Activated CD8-positive, alpha-beta memory T cell treated with anti-CD3 and anti-CD28 coated beads, Interleukin-2, amount 50 U/mL, for 4 hours (primary cell): Measurements from ENCODE around the gene HAND1.
"Not testable (repeated sequence)": the region's sequence is repeated elsewhere in the genome, so short reads cannot be mapped to it uniquely, and the experiment has no call there.

ENCODE experiments used
- DNase-seq: peaks from one replicate; pipeline ENCODE4 v3.0.0-alpha.2; 2020

The HAND1 gene

DNA sequence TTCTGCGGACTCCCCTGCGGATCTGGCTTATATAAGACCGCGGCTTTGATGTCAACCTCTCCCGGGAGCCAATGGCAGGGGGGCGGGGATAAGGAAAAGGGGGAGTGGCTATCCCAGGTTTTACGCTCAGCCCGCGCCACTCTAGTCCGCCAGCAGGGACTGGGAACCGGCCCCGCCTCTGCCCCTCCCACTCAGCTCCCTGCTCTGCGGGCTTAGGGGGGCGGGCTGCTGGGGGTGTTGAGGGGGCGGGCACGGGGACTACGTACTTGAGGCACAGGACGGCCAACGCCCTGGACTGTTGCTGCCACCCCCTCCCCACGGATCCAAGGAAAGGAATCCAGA is at the start of gene HAND1:
Gene HAND1, minus strand, starts transcription at position 4 of the 342 bp plus-strand sequence. CDS start 219 bp downstream, outside the sequence.
- DNase-seq: no peak

DNA sequence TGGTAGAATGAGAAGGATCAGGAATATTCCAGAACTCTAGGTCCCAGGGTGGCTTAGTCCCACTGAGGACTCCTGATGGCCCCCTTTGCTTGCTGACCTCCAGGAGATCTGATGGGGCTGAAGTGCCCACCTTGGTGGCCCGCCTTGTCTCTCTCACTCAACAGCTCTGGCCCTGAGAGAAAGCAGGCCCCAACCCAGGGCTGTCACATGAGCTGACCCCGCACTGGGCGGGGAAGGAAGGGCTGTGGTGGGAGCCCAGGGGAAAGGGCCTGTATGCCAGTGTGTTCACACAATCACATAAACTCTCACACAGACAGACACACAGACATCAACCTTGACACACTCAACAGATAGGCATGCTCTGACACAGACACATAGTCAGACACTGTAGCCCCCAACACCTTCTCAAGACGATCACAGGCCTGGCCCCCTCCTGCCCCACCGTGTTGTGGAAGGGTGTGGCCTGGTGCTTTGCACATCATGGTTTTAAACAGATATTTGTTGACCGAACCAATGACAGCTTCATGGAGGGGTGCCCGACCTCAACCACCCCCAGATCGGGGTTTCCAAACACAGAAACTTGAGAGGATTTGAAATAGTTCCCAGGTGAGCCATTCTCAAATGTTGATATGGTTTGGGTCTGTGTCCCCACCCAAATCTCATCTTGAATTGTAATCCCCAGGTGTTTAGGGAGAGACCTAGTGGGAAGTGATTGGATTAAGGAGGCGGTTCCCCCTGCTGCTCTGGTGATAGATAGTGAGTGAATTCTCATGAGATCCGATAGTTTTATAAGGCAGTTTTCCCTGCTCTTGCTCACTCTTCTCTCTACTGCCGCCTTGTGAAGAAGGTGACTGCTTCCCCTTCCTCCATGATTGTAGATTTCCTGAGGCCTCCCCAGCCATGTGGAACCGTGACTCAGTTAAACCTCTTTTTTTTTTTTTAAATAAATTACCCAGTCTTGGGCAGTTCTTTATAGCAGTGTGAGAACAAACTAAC is 48.5 kb upstream of the HAND1 start:
- no peak for DNase-seq

DNA sequence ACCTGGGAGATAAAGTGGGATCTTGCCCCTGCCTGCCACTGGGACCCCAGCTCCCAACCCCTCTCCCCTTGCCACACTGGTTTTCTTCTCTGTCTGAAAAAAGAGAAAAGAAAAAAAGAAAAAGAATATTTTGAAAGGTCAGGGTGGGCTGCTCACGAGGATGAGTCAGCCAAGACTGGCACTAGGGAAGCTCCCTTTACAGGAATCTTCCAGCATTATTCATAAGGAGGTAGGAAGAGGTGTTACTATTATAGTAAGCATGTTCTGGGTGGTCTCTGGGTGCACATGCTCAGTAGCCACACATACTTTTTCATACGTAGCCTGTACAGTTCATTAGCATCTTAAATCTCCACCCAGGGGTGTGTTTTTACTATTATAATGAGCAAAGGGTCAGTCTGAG is 46.8 kb upstream of the HAND1 start:
- DNase-seq: no peak

DNA sequence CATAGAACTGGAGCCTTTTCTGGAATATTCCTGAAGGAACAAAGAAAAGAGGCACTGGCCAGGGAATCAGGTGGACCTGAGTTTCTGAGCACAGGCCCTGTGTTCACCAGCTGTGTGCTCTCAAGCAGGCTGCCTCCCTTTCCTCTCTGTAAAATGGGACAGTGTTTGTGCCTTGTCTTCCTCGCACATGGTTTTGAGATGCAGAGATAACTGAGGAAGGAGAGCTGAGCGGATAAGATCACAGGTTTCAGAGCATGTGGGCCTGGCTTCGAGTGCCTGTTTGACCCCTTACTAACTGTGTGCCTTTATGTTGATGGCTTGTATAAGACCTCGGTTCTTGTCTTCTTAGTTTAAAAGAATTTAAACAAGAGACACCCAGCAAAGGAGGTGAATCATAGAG is 46.2 kb upstream of the HAND1 start:
- no peak for DNase-seq

DNA sequence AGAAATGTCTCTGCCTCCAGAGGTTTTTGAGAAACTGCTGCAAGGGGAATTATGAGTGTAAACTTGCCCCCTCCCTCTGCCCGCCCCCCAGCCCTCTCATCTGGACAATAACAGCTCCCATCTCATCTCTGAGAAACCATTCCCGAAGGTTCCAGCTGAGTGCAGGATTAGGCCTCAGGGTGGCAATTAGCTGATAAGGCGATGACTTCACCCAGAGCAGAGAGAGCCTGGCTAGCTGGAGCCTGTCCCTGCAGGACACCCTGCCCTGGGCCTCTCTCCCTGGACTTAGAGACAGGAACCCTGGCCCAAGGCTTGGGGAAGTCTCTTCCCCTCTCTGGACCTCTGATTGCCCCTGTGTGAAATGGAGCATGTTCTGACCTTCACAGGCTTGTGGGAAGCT is 45.7 kb upstream of the HAND1 start:
- DNase-seq: no peak

DNA sequence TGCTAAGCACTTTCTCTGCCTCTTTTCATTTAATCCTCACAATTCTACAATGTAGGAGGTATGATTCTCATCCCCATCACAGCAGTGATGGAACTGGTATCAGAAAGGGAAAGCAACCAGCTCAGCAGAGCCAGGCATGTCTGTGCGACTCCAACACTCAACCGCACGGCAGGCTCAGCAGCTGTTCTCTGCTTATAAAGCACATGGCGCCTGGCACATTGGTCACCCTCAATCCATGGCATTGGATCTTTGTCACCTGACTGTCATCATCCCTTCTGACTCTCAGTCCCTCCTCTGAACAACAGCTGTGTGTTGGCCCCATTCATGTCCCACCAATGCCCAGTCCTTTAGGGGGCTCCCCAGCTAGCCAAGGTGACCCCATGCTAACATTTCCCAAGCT is 45.1 kb upstream of the HAND1 start:
- DNase-seq: no peak

DNA sequence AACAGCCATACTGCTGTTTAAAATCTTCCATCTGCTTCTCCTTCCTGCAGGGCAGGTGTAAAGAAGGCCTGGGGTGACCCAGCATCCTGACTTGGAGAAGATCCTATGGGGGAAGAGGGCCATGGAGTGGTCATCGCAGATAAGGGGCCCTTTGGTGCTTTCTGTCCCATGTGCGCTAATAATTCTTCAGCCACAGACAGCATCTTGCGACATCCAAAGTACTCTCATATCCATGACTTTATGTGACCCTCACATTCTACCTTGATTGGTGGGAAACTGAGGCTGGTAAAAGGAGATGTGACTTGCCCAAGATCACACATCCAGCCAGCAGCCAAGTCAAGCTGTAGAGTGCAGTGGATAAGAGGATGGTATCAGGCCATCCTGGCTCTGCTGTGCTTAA is 44.3 kb upstream of the HAND1 start:
- no peak for DNase-seq

DNA sequence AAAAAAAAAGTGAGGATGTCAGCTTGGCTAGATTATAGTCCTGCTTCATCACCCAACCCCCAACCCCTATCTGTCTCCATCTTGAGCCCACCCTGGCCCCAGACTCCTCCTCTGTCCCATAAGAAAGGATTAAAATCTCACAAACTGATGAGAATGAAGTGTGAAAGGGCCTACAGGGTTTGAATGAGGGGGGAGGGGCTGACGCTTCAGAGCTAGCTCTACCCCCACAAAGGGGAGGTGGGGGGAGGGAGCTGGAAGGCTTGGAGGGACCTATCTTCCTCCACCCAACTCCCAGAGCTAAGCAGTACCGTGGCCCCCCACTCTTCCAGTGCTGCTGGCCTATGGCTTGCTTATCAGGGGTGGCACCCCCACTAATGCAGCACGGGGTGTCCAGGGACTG is 43.7 kb upstream of the HAND1 start:
- no peak for DNase-seq

DNA sequence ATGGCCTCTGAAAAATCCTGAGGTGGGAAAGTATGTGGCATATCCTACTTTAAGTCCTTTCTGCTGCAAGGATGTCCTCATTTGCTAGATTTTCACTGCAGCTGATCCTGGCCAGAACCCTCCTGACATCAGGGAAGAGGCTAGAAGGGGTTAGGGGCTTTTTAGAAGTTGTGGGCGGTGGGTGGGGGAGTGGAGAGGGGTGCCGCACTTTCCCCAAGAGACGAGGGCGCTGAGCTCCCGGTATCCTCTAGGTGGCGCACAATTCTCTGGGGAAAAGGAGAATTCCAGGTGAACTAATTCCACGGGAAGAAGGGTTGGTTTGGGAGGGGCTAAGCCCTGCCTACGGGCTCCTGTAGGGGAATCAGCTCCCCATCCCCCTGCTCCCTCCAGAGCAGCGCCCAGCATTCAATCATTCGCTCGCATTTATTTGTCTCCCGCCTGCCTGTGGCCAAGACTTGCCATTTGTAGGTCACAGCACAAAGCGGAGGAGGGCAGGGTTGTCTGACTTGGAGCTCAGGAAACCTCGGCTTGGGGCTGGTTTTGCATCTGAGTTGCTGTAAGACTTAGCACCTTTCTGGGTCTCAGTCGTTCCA is 42.9 kb upstream of the HAND1 start:
- no peak for DNase-seq

DNA sequence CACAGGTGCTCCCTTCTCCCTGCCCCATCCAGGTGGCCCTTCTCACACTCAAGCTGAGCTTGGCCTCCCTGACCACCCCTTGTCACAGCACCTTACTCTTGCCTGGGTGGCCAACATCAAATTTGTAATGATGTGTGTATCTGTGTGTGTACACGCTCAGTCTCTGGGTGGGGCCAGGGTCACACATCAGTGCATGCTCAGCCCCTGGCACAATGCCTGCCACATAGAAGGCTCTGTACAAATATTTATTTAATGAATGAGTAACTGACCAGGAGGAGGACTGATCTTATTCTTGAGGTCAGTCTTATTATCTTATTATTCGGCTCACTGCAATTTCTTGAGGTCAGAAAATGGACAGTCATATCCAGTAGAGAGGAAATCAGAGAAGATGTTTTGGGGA is 41.3 kb upstream of the HAND1 start:
- no peak for DNase-seq

DNA sequence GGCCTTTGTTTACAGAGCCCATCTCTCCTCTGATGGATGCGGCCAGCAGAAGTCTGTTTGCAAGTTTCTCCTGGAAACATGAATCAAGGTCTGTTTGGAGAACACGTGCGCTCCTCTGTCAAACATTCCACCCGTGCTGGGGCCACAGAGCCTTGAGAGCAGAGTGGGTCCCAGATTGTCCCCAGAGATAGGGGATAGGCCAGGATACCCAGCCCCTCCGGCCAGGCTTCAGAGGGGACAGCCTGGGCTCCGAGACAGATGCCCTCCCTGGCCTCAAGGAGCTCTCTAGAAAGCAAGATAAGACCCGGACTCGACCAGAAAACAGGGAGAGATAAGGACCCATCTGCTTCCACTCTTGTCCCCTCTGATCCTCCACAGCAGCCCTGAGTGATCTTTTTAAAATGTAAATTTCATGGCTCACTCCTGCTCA is 40.4 kb upstream of the HAND1 start:
- DNase-seq: no peak

DNA sequence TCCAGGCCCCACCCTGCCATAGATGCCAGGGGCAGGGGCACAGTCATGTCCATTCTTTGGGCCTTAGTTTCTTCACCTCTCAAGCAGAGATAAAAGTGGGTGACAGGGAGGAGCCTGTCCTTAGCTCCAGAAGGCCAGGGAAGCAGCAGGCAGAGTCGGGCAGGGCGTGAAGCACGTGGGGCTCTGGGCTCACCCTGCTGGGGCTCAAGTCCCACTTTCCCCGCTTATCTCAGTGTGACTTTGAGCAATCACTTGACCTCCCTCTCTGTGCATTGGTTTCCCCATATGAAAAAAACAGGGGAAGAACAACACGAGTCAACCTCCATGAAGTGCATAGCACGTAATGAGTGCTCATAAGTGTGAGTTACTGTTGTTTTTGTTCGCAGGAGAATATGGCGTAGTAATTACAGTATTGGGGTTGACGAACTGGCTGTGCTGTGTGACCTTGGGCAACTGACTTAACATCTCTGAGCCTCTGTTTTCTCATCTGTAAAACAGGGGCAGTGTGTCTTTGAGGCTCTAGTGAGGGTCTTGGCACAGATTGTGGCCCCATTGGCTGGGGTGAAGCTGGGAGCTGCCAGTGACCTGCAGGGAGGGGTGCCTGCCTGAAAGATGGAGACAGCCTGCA is 39.9 kb upstream of the HAND1 start:
- no peak for DNase-seq

DNA sequence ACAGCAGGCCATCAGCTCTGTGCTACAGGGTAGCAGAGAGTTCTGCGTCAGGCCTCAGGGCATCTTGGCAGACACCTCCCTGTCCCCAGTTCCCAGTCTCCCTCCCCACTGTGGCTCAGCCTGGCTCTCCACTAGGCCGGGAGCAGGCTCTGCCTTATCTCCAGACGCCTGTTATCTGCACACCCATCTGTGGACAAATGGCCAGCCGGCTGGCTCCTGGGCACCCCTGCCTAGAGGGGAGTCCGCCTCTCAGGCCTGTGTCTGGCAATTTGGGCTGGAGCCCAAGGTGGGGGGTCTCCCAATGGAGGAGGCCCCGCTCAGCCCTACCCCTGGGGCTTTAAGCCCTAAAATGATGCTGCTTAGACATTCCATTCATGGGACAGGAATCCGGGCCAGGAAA is 39.2 kb upstream of the HAND1 start:
- no peak for DNase-seq

DNA sequence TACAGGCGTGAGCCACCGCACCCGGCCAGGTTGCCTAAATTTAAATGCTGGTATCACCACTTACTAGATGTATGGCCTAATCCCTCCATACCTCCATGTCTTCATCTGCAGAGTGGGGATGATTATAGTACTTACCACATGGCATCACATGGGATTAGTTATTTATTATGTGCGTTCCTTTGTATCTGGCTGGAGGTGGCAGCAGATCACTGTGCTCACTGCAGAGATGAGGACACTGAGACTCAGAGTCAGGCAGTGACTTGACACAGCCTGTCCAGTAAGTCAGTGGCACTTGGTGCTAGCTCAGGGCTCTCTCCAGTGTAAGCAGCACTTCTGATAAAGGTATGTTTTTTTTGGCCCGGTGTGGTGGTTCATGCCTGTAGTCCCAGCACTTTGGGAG is 38.4 kb upstream of the HAND1 start:
- DNase-seq: no peak

DNA sequence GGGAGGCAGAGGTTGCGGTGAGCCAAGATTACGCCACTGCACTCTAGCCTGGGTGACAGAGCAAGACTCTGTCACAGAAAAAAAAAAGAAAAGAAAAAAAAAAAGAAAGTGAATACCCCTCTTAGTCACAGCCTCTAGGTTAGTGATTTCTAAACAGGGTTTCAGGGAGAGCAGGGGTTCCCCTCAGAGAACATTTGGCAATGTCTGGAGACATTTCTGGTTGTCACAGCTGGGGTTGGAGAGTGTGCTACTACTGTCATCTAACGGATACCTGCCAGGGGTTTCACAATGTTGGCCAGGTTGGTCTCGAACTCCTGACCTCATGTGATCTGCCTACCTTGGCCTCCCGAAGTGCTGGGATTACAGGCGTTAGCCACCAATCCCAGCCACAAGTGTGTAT is 37.5 kb upstream of the HAND1 start:
- DNase-seq: not testable (repeated sequence)

DNA sequence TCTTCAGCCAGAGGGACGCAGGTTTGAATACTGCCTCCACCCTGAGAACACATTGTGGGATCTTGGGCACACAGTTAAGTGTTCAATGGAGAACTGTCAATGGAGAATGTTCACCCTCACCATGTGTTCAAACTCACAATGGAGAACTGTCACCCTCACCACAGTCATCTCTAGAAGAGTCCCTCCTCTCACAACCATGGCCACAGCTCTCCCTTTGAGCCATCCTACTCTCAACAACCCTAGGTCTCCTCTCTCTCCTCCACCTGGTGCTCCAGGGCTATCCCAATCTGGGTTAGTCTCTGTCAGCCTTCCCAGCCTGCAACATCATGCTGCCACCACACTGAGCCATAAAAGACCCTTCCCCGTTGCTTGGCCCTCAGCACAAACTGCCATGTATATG is 36.3 kb upstream of the HAND1 start:
- no peak for DNase-seq

DNA sequence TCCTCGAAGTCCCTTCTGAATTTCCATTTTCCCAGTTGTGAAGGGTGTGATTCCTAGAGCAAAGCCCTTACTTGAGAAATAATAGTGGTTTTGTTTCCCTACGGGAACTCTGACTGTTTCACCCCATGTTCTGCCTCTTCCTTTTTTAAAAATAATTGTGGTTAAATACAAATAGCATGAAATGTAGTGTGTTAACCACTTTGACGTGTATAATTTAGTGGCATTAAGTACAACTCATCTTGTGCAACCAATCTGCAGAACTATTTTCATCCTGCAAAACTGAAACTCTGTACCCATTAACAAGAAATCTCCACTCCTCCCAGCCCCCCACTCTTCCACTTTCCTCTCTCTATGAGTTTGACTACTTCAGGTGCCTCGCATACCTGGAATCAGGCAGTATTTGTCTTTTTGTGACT is 35.6 kb upstream of the HAND1 start:
- DNase-seq: no peak

DNA sequence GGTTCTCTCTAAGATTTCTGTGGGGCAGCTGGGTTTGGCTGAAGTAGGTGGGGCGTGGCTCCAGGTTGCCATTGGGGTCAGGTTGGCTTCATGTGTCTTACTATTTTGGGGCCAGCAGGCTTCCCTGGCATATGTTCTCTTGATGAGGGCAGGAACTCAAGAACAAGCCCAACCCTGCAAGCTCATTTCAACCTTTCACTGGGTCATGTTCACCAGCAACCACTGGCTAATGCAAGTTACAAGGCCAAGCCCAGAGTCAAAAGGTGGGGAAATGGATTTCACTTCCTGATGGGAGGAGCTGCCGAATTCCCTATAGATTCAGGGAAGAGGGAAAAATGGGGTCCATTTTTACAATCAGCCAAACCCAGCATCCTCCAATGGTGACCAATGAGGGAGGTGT is 34.0 kb upstream of the HAND1 start:
- DNase-seq: no peak

DNA sequence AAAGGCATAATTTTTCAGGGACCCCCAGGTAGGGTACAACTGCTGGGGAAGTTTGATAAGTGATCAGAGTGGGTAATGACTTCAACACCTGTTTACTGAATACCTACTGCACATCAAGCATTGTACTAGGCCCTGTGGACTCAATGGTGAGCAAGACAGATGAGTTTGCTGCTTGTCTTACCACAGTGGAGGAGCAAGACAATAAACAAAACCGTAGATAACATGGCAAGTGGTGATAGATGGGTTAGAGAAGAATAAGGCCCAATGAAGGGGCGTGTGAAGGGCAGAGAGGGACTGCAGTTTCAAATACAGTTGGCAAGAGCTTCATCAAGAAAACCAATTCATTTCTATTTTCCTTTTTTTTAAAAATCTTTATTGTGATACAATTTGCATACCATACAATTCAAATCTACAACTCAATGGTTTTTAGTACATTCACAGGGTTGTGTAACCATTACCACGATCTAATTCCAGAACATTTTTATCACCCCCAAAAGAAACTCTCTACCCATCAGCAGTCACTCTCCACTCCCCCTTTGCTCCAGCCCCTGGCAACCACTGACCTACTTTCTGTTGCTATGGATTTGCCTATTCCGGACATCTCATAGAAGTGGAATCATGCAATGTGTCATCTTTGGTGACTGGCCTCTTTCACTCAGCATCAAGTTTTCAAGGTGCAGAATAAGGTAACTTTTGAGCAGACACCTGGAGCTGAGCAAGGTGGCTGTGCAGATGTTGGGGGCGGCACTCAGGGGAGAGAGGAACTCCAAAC is 31.9 kb upstream of the HAND1 start:
- DNase-seq: no peak

DNA sequence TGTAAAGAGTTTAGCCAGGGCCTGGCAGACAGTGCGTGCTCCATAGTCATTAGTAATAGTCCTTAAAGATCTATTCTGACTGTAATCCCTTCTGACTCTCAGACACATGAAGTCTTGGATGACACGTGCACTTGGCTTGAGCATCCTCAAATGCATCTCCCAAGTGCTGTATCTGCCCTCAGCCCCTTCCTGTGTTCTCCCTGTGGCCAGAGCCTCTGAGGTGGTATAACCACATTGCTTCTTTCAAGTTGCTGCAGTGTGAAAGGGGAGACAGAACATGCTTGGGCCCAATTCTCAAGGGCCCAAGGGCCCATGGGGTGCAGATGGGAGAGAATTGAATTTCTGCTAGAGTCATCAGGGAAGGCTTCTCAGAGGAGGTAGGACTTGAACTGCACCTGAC is 30.1 kb upstream of the HAND1 start:
- DNase-seq: no peak

DNA sequence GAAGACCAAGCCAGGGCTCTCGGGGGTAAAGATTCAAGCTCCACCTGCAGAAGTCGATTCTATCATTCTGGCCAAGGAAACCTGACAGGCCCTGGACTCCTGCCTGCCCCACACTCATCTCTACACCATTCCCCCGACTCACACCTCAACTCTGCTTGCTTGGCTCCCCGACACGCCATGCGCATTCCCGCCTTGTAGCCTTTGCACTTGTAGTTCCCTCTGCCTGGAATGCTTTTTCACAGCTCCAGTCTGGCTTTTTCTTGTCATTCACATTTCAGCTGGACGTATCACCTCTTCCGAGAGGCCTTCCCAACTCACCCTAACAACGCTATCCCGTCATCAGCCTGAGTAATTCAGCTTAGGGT is 28.7 kb upstream of the HAND1 start:
- no peak for DNase-seq

DNA sequence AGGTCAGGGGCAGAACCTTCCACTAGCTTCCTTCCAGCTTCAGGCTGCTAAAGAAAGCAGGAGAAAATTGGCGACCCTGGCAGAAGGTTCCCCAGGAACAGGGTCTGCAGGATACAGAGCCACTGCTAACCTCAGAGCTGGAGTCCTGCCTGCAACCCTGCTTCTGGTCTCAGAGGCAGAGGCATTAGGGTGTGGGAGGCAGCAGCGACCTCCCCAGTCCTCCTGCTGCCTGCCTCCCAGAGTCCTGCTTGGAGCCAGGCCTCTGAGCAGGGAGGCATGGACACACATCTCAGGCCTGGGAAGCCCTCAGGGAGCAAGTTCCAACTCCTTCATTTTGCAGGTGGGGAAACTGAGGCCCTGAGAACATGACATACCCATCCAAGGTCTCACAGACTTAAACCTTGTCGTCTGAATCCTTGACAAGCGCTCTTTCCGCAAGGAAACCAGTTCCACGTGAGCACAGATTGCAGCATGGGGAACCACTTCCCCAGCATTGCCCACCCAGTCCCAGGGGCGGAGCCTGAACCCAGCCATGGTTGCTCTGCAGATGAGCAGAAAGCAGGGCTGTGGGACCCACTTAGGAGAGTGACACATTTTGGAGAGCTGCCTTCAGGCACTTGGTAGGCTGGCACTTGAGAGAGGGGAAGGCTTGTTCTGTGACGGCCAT is 28.2 kb upstream of the HAND1 start:
- DNase-seq: no peak

DNA sequence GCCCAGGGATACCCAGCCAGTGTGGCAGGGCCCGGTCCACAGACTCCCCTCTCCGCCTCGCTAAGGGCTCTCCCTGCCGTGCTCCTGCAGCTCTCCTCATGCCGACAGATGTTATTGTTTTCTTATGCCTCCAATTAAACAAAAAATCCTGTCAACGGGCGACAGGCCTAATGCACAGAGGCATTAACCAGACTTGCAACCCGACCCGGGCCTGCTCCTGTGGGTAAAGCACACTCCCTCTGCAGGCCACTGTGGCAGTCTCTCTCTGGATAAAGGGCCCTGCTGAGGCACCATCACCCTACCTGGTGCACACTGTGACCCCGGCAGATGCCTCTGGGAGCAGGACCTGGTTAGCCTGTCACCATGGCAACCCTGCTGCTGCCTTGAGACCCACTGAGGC is 27.5 kb upstream of the HAND1 start:
- DNase-seq: no peak
